H1 (cell line): ENCODE results near the gene COL4A2. TPM values are rescaled to one million over a fixed set of nuclear protein-coding genes. Genes with fewer than 3 reads are reported as not detected.

ENCODE experiments used
- CTCF ChIA-PET: fragments of 300-600 bp; sonication (Branson Sonifier 250); formaldehyde crosslinking; loops from one replicate; lab custom pipeline; 2021; ENCODE audit not compliant: partially characterized antibody; lab: Charles Lee
- POLR2A ChIA-PET: fragments of 300-600 bp; sonication (Branson Sonifier 250); formaldehyde crosslinking; loops from one replicate; lab custom pipeline; 2021; ENCODE audit warnings: inconsistent platforms; ENCODE audit not compliant: partially characterized antibody; lab: Charles Lee
- DNase-seq, 2 experiments: peaks; one replicate each; pipeline versions ENCODE4 v3.0.0 to v3.0.0-alpha.2; 2010 to 2022; ENCODE audit warnings: low spot score in 2 of 2, low read depth in 1 of 2, mixed read lengths in 1 of 2
- FAIRE-seq: peaks from 2 replicates; lab custom pipeline; 2011; peaks lifted over from hg19 to GRCh38; lab: Jason Lieb, UNC
- H2AFZ ChIP-seq: 2 replicates; pipeline ENCODE4 v1.8.1; 2012; ENCODE audit warnings: low read length, inconsistent platforms
- H2AK5ac ChIP-seq: 2 replicates; pipeline ENCODE4 v1.6.1; 2013; ENCODE audit warnings: low read depth, low read length
- H2BK120ac ChIP-seq: replicated peaks from 2 replicates; pipeline ENCODE3; 2013; ENCODE audit warnings: low read depth, low read length, inconsistent platforms
- H2BK12ac ChIP-seq: 2 replicates; pipeline ENCODE4 v1.6.1; 2013; ENCODE audit warnings: low read depth, low read length
- H2BK15ac ChIP-seq: 2 replicates; pipeline ENCODE4 v1.6.1; 2013; ENCODE audit warnings: low read length
- H2BK20ac ChIP-seq: 2 replicates; pipeline ENCODE4 v1.6.1; 2013; ENCODE audit warnings: low read length
- H2BK5ac ChIP-seq: 2 replicates; pipeline ENCODE4 v1.6.1; 2013; ENCODE audit warnings: low read depth, low read length
- H3K14ac ChIP-seq: 2 replicates; pipeline ENCODE4 v1.6.1; 2013; ENCODE audit warnings: inconsistent platforms; ENCODE audit not compliant: insufficient read length
- H3K18ac ChIP-seq: 2 replicates; pipeline ENCODE4 v1.6.1; 2013; ENCODE audit warnings: low read length; ENCODE audit errors: extremely low read depth
- H3K23ac ChIP-seq: 2 replicates; pipeline ENCODE4 v1.6.1; 2013; ENCODE audit warnings: inconsistent platforms; ENCODE audit not compliant: insufficient read length
- H3K23me2 ChIP-seq: 2 replicates; pipeline ENCODE4 v1.6.1; 2013; ENCODE audit warnings: low read depth, low read length
- H3K27ac ChIP-seq: 2 replicates; pipeline ENCODE4 v1.6.1; 2011; ENCODE audit warnings: low read depth, low read length, inconsistent platforms
- H3K27me3 ChIP-seq, 4 experiments: replicated peaks in 1 of 4; 1 replicate in 1 of 4; 2 replicates in 3 of 4; pipeline versions ENCODE4 v1.6.1 to v1.8.1; 2011 to 2013; ENCODE audit warnings: low read length in 3 of 4, mild to moderate bottlenecking in 3 of 4, inconsistent platforms in 2 of 4, mixed read lengths in 2 of 4, moderate library complexity in 1 of 4; ENCODE audit not compliant: control insufficient read depth in 3 of 4, insufficient read depth in 3 of 4; ENCODE audit errors: extremely low read depth in 1 of 4
- H3K36me3 ChIP-seq, 4 experiments: 2 replicates each; pipeline versions ENCODE4 v1.6.1 to v1.8.1; 2011 to 2013; ENCODE audit warnings: mild to moderate bottlenecking in 4 of 4, low read length in 3 of 4, moderate library complexity in 2 of 4, control low read depth in 1 of 4, inconsistent platforms in 1 of 4; ENCODE audit not compliant: insufficient read depth in 4 of 4, control insufficient read depth in 2 of 4
- H3K4ac ChIP-seq: replicated peaks from 2 replicates; pipeline ENCODE3; 2013; ENCODE audit warnings: low read length, low read depth, mixed read lengths, inconsistent platforms; ENCODE audit not compliant: insufficient read length
- H3K4me1 ChIP-seq, 4 experiments: replicated peaks in 1 of 4; 1 replicate in 1 of 4; 2 replicates in 3 of 4; pipeline versions ENCODE4 v1.6.1 to v1.8.1; 2011 to 2013; ENCODE audit warnings: low read length in 3 of 4, inconsistent platforms in 2 of 4, mixed read lengths in 1 of 4; ENCODE audit not compliant: insufficient read depth in 4 of 4, control insufficient read depth in 3 of 4
- H3K4me2 ChIP-seq, 2 experiments: 2 replicates each; pipeline versions ENCODE4 v1.6.1 to v1.8.1; 2011 to 2013; ENCODE audit warnings: low read depth in 2 of 2, low read length in 2 of 2, control low read depth in 1 of 2, inconsistent platforms in 1 of 2, mild to moderate bottlenecking in 1 of 2; ENCODE audit not compliant: insufficient read depth in 1 of 2
- H3K4me3 ChIP-seq, 4 experiments: fragments of 200-600, 300-600 bp in 1 of 4; sonication (generic), shearing (Covaris generic), sonication (Bioruptor Twin) in 1 of 4; 2 replicates each; pipeline versions ENCODE4 v1.5.1 to v1.8.1; 2011 to 2016; ENCODE audit warnings: low read length in 4 of 4, low read depth in 3 of 4, control low read depth in 2 of 4, inconsistent platforms in 2 of 4, mild to moderate bottlenecking in 2 of 4, mixed read lengths in 1 of 4, moderate library complexity in 1 of 4; ENCODE audit not compliant: insufficient read depth in 2 of 4; ENCODE audit errors: extremely low read depth in 1 of 4
- H3K56ac ChIP-seq: replicated peaks from 2 replicates; pipeline ENCODE3; 2013; ENCODE audit warnings: low read depth, mild to moderate bottlenecking, mixed read lengths, low read length, inconsistent platforms; ENCODE audit not compliant: insufficient read length
- H3K79me1 ChIP-seq: 2 replicates; pipeline ENCODE4 v1.6.1; 2013; ENCODE audit warnings: low read depth, low read length, control low read depth
- H3K79me2 ChIP-seq, 2 experiments: 2 replicates each; pipeline versions ENCODE4 v1.6.1 to v1.8.1; 2012 to 2013; ENCODE audit warnings: low read length in 2 of 2, mild to moderate bottlenecking in 2 of 2, inconsistent platforms in 1 of 2; ENCODE audit not compliant: insufficient read depth in 2 of 2, control insufficient read depth in 1 of 2
- H3K9ac ChIP-seq, 4 experiments: replicated peaks in 1 of 4; 1 replicate in 1 of 4; 2 replicates in 3 of 4; pipeline versions ENCODE4 v1.6.1 to v1.8.1; 2011 to 2013; ENCODE audit warnings: low read depth in 3 of 4, low read length in 3 of 4, control low read depth in 2 of 4, mild to moderate bottlenecking in 2 of 4, moderate library complexity in 2 of 4, inconsistent platforms in 1 of 4; ENCODE audit errors: extremely low read depth in 1 of 4
- H3K9me3 ChIP-seq, 2 experiments: 2 replicates each; pipeline versions ENCODE4 v1.6.1 to v1.8.1; 2012 to 2013; ENCODE audit warnings: mild to moderate bottlenecking in 2 of 2, moderate library complexity in 2 of 2, control low read depth in 1 of 2, inconsistent platforms in 1 of 2, low read depth in 1 of 2, low read length in 1 of 2, mixed read lengths in 1 of 2; ENCODE audit not compliant: insufficient read depth in 2 of 2
- H4K20me1 ChIP-seq, 2 experiments: replicated peaks in 1 of 2; 2 replicates each; pipeline versions ENCODE3 to v1.8.1; 2011 to 2013; ENCODE audit warnings: inconsistent platforms in 2 of 2, low read length in 2 of 2, mild to moderate bottlenecking in 1 of 2; ENCODE audit not compliant: insufficient read depth in 2 of 2, control insufficient read depth in 1 of 2
- H4K5ac ChIP-seq: 2 replicates; pipeline ENCODE4 v1.6.1; 2013; ENCODE audit warnings: low read length, low read depth, mixed read lengths, inconsistent platforms; ENCODE audit not compliant: insufficient read length
- H4K8ac ChIP-seq: 2 replicates; pipeline ENCODE4 v1.8.0; 2013; ENCODE audit warnings: mild to moderate bottlenecking, moderate library complexity, low read length, inconsistent platforms; ENCODE audit not compliant: insufficient read depth; ENCODE audit errors: extremely low read depth
- H4K91ac ChIP-seq: replicated peaks from 2 replicates; pipeline ENCODE3; 2013; ENCODE audit warnings: low read length, mixed read lengths, inconsistent platforms; ENCODE audit not compliant: insufficient read length
- EP300 ChIP-seq, 2 experiments: IDR thresholded peaks; 1 replicate in 1 of 2; 2 replicates in 1 of 2; pipeline ENCODE4 v1.6.1; 2011 to 2012; ENCODE audit warnings: low read depth in 2 of 2, low read length in 2 of 2, mild to moderate bottlenecking in 2 of 2, borderline replicate concordance in 1 of 2, inconsistent platforms in 1 of 2, moderate library complexity in 1 of 2
- GABPA ChIP-seq: IDR thresholded peaks from 2 replicates; pipeline ENCODE4 v1.6.1; 2011; ENCODE audit warnings: mild to moderate bottlenecking, low read length, moderate library complexity, borderline replicate concordance; ENCODE audit not compliant: insufficient read depth
- GTF2F1 ChIP-seq: IDR thresholded peaks from 2 replicates; pipeline ENCODE4 v1.6.1; 2012; ENCODE audit warnings: low read depth, low read length, improper control_type of control experiment, borderline replicate concordance
- HDAC6 ChIP-seq: IDR thresholded peaks from one replicate; pipeline ENCODE4 v1.7.1; 2012; ENCODE audit warnings: low read depth, mild to moderate bottlenecking, inconsistent platforms, low read length, moderate library complexity
- KDM1A ChIP-seq: fragments of 200-600, 300-600 bp; sonication (generic); IDR thresholded peaks from 2 replicates; pipeline ENCODE4 v1.7.1; 2016; ENCODE audit warnings: mild to moderate bottlenecking, low read length, borderline replicate concordance
- SAP30 ChIP-seq: fragments of 300-600 bp; sonication (generic); IDR thresholded peaks from 2 replicates; pipeline ENCODE4 v1.7.1; 2012; ENCODE audit warnings: low read length, moderate library complexity, mild to moderate bottlenecking, inconsistent platforms; ENCODE audit not compliant: insufficient read depth, insufficient replicate concordance
- SP1 ChIP-seq: IDR thresholded peaks from 2 replicates; pipeline ENCODE4 v1.6.1; 2011; ENCODE audit warnings: low read depth, low read length
- TEAD4 ChIP-seq: IDR thresholded peaks from 2 replicates; pipeline ENCODE4 v1.6.1; 2012; ENCODE audit warnings: low read depth, low read length, inconsistent platforms, mixed read lengths
- ZNF274 ChIP-seq: IDR thresholded peaks from 2 replicates; pipeline ENCODE4 v1.7.0; 2012; ENCODE audit warnings: low read length, borderline replicate concordance; ENCODE audit errors: extremely low read depth
- WGBS, 2 experiments: shearing (Covaris generic) in 1 of 2; methylation state at CpG; one replicate each; pipeline versions ENCODE4 v1.1.6 to v1.1.7; 2013 to 2015; ENCODE audit warnings: low lambda C conversion rate in 2 of 2, mixed read lengths in 2 of 2, inconsistent platforms in 1 of 2, low coverage in 1 of 2, missing lambda C conversion rate in 1 of 2; ENCODE audit not compliant: insufficient replicate concordance in 2 of 2, insufficient coverage in 1 of 2, insufficient read length in 1 of 2; ENCODE audit errors: extremely low coverage in 1 of 2, missing lambda C conversion rate in 1 of 2; 5-methylcytosine and 5-hydroxymethylcytosine counted together
- polyA plus RNA-seq, 7 experiments: library from polyadenylated mRNA; depleted of rRNA in 3 of 7; stranded (reverse) in 5 of 7; unstranded in 2 of 7; fragments of >200 nt in 5 of 7; fragments of 200-250 nt in 2 of 7; gene quantifications; 1 replicate in 5 of 7; 2 replicates in 1 of 7; 4 replicates in 1 of 7; pipeline versions ENCODE4 v1.2.1 to v1.2.3, GENCODE V29; 2011 to 2013; ENCODE audit warnings: missing spikeins in 2 of 7, mixed read lengths in 2 of 7
- total RNA-seq: library from RNA; stranded (reverse); fragmentation: NEBNext Ultra II Directional; extraction: Animal tissue kit (Norgen Biotek cat#: 25700); gene quantifications from 2 replicates; pipeline ENCODE4 v1.2.1, GENCODE V29; 2021

COL4A2 gene
- total and polyA plus RNA-seq, 2 of the 8 experiments (the other 6 are each of a cell fraction or from before 2014, with no cell fraction given) = 80.4 to 87.3 TPM

- WGBS, 2 experiments = 84% methylated on average over 18 of the region's 18 CpGs; no CpG with 5 or more reads in 1 of the 2 experiments
- Histone ChIP-seq H3K14ac (no peak overlapping the region), H3K9me3 (no peaks in the 10 kb centered on the region), H4K8ac (no peak overlapping the region), H3K9ac (no peak overlapping the region), H3K18ac (no peak overlapping the region), H3K56ac (no peak overlapping the region), H3K79me2 (peaks cover 0 to 4% of the 10 kb centered on the region in 2 experiments; a peak in 1 of 4 replicates), H4K20me1 (peaks cover 4 to 8% of the 10 kb centered on the region in 2 experiments), H3K23ac (no peak overlapping the region), H2BK15ac (no peak overlapping the region), H3K36me3 (no peaks in the 10 kb centered on the region), H3K79me1 (peaks cover 12% of the 10 kb centered on the region), H3K23me2 (no peaks in the 10 kb centered on the region), H2AFZ (no peak overlapping the region), H2BK12ac (no peak overlapping the region), H4K5ac (no peak overlapping the region), H3K4me2 (no peak overlapping the region), H2BK120ac (no peak overlapping the region), H3K27me3 (no peaks in the 10 kb centered on the region), H2BK20ac (no peak overlapping the region), H4K91ac (no peak overlapping the region), H3K4ac (no peak overlapping the region), H2BK5ac (no peak overlapping the region; the same call in 1 of the 2 replicates), H3K4me1 (peaks cover under 1 to 7% (median 3%) of the 10 kb centered on the region in 4 experiments; a peak in 6 of 7 replicates), H3K4me3 (no peak overlapping the region), H2AK5ac (no peak overlapping the region), H3K27ac (no peak overlapping the region)
- ChIA-PET POLR2A (no interaction called here), CTCF (interaction anchor here (0.7 to 1.7 kb wide), 10 partner anchors 9 to 164 kb away, joined by 3 to 8 read pairs (median 4); no protein-coding TSS in a partner anchor)
- DNase-seq (no peak), FAIRE-seq (no peak)
- TF ChIP-seq SP1 (no peak), GTF2F1 (no peak), EP300 (IDR thresholded peaks at IDR 0.05; ENCODE audit: borderline replicate concordance in 1 of 2, low read depth in 2 of 2, low read length in 2 of 2) (no peak), TEAD4 (no peak), SAP30 (no peak), ZNF274 (no peak), KDM1A (no peak), HDAC6 (no peak), GABPA (no peak)
Observed at GRCh38 chr13:110347535-110348308, 40.6 kb downstream of the COL4A2 start.
